ENCODE data around the gene ACTN2.

The ACTN2 gene

DNA sequence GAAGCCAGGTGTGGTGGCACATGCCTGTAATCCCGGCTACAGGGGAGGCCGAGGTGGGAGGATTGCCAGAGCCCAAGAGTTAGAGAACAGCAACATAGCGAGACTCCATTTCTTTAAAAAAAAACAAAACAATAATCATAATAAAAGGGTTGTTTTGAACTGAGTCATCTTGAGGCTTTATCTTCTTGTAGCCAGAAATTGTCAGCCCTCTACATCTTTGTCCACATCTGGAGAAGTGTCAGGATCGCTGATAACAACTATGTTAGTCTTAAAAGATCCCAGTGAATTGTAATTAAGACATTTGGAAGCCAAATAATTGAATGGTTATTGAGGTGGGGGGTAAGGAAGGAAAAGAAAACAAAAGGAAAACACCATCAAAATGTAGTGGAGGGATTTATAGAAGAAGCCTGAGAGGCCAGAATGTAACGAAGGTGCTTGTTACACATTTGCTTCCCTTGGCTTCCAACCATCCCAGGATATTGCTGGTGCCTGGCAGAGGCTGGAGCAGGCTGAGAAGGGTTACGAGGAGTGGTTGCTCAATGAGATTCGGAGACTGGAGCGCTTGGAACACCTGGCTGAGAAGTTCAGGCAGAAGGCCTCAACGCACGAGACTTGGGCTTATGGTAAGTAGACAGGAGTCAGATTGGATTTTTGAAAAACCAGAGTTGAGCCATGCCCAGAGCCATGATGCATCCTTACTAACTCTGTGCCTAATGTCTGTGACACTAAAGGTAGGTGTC is 56.3 kb downstream of the ACTN2 start:
- no peak for DNase-seq (ENCODE audit: low spot score)

DNA sequence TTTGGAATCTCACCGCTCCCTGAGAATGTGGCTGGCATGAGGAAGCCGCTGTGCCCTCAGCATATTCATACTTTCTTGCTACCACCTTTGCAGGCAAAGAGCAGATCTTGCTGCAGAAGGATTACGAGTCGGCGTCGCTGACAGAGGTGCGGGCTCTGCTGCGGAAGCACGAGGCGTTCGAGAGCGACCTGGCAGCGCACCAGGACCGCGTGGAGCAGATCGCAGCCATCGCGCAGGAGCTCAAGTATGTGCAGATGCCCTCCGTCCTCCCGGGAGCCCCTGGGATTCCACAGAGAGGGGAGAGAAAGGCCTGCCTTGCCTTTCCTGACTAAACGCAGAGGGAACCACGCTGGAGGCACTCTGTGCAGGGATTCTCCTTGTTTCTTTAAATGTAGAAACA is 58.2 kb downstream of the ACTN2 start:
- no peak for DNase-seq (ENCODE audit: low spot score)

DNA sequence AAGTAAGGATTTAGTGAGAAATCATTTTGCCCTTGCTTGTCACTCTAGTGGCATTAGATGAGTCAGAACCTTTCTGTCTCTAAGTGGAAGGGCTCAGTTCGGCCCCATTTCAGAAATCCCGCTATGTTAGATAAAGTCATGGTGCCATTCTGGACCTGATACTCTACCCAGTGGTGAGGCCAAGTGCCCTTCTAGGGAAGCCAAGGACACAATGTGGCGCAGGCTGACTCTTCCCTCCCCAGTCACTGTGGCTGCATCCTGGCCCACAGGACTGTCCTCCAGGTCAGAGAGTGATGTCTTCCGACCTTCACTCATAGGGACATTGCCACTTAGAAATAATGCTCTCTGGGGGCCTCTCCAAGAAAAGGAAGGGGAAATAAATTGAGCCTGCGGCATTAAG is 60.5 kb downstream of the ACTN2 start:
- DNase-seq (ENCODE audit: low spot score), result no peak

DNA sequence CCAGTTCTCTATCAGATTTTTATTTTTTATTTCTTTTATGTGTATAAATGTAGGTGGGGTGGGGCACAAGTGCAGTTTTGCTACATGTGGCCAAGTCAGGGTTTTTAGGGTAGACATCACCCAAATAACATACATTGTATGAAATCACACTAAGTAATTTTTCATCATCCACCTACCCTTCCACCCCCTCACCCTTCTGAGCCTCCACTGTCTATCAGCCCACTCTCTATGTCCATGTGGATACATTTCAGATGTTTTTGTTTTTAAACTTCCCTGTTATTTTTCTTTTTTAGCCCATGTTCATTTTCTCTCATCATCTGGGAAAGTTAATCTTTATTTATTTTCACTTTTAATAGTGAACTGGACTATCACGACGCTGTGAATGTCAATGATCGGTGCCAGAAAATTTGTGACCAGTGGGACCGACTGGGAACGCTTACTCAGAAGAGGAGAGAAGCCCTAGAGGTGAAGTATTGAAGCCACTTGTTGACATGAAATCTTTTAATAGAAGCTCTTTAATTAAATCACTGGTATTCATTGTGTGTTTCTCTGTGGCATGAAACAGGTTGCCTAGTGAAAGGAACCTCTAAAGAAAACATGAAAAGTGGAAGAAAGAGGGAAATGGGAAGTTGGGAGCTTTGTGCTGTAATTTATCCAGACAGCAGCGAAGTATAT is 61.1 kb downstream of the ACTN2 start:
- no peak for DNase-seq (ENCODE audit: low spot score)

DNA sequence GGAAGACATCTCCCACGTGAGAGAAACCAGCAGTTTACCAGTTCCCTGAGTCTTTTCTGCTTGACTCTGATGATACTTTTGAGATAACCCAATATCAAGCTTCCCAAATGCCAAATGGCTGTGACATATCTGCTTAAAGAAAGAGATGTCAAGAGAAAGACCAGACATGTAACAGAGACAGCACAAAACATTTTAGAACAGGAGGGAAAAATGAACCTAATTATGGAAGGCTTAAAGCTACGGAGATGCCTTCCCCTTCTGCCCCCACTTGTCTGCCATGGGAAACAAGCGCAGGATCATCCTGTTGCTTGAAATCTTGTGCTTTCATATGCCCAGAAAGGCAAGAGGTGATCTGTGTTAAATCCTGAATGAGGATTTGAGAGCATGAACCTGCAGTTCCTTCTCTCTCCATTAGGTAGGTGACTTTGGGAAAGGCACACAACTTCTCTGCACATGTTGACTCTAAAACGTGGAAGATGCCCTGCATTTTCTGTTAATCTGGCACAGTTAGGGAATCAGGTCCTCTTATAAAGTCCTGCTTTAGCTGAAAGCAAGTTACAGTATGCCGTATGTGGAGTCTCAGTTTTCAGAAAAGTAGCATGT is 62.1 kb downstream of the ACTN2 start:
- no peak for DNase-seq (ENCODE audit: low spot score)

DNA sequence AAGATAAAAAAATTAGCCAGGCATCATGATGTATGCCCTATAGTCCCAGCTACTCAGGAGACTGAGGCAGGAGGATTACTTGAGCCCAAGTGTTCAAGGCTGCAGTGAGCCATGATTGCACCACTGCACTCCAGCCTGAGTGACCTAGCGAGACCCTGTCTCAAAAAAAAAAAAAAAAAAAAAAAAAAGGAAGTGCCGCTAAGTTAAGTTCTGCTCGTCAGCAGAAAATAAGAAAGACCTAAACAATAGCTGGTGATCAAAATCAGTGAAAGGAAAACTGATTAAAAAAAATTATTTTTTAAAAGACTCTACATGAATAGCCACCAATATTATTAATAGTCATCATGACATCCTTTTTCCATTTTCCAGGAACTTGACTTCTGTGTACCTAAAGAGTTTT is 64.6 kb downstream of the ACTN2 start:
- DNase-seq (ENCODE audit: low spot score), result no peak

DNA sequence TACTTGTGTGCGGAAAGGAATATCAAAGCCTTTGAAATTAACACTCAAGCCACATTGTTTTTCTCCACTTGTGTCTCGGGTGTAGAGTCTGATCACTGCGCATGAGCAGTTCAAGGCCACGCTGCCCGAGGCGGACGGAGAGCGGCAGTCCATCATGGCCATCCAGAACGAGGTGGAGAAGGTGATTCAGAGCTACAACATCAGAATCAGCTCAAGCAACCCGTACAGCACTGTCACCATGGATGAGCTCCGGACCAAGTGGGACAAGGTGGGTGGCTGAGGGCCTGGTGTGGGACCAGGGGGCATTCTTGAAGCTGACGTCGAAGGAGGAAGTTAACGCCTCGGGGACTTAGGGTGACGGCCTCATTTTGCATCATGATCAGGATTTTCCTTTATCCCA is 65.1 kb downstream of the ACTN2 start:
- DNase-seq (ENCODE audit: low spot score), result no peak

DNA sequence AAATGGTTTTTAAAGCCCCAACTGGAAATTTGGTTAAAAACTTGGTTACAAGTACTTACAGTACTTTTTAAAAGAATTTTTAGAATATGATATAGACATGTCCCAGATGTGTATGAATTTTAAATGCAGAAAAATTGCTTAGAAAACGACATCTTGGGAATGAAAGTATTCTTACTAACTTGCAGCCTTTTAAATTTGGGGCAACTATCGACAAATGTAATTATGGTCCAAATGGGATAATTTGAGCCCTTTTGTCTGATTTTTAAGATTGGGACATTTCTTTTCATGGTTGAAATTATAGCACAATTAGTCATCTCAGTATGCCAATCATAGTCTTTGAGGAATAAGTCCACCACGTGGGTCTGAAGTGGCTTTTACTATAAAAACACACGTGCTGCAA is 65.6 kb downstream of the ACTN2 start:
- no peak for DNase-seq (ENCODE audit: low spot score)

DNA sequence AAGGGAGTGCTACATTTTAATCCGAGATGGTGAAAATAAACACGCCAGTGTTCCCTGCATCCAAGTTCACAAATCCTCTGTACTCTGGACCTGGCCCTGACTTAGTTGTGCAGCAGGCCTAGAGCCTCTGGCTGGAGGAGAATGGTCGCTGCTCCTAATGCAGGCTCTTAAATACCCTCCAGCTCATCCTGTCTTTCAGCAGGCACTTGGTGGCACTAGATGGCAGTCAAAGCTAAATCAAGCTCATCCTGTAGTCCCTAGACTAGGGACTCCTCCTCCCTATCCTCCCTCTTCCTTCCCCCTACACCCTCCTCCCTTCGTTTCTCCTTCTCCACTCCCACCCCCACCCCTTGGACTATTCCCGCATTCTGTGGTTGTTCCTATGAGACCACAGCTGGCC is 67.2 kb downstream of the ACTN2 start:
- peak; percentile 56 for DNase-seq (ENCODE audit: low spot score)

DNA sequence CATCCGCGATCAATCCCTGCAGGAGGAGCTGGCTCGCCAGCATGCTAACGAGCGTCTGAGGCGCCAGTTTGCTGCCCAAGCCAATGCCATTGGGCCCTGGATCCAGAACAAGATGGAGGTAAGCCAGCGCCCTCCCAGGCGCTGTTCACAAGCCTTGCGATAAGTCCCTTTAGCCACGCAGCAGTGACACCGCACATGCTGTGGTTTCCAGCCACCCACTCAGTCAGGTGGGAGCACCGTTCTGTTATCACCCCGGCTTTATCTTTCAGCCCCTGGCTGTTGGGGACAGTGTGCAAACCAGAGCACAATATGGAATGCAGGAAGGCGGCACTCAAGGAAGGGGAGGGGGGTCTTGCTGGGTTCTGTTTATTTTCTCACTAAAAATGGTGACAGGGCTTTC is 67.7 kb downstream of the ACTN2 start:
- no peak for DNase-seq (ENCODE audit: low spot score)

DNA sequence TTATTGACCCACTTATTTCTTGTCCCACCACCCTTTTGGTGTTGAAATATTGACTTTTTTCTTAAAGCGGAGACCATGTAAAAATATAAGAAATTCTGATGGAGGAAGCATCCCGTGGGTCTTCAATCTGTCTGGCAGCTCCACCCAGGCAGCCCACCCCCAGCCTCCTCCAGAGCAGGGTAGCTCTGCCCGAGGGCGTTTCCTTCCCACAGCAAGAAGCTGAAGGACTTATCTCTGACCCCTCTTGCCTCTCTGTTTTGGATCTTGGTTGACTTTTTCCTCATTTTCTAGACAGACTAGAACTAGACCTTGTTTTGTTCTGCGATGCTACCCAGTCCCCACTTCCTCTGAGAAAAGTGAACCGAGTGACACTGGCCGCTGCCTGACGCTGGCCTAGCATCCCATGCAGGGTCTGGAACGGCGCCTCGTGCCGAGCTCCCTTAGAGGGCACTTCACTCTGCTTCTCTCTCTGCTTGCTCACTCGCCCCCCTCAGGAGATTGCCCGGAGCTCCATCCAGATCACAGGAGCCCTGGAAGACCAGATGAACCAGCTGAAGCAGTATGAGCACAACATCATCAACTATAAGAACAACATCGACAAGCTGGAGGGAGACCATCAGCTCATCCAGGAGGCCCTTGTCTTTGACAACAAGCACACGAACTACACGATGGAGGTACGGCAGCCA is 68.4 kb downstream of the ACTN2 start:
- DNase-seq (ENCODE audit: low spot score), result no peak

DNA sequence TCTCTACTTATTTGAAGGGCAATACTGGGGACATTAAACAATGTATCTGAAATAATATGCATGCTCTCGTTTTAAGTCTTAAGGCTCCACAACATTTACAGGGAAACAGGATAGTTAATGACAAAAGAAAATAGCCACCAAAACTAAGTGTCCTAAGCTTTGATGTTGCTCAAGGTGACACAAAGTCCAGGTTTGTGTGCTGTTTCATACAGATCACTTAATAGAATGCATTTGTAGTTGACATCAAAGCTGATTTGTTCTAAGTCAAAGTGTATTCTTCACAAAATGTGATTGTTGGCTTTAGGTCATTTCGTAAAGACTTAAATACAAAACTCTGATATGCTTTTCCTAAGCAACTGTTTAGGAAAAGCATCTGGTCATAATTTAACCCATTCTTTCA is 71.3 kb downstream of the ACTN2 start:
- DNase-seq (ENCODE audit: low spot score), result no peak

DNA sequence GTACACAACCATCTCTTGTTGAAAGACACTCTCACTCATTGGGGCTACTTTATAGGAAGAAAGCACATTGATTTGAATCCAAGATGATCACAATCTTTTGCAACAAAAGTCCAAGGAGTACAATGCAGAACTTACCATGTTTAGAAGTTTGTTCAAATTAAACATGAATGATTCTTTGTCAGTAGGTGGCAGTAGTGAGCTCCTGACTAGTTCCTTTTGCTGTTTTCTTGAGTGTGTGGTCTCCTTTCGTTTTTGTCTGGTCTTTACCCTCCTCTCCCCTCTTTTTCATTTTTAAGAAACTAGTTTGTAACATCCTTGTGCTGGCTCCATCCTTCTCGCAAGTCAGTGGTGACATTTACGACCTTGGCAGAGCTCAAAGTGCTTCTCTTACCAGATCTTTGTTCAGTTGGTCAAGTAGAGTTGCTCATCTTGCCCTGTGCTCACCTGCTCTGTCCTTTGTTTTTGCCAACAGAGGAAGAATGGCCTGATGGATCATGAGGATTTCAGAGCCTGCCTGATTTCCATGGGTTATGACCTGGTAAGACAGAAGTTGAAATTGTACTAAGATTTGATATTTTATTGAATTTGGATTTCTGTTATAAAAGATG is 73.1 kb downstream of the ACTN2 start:
- peak; percentile 30 for DNase-seq (ENCODE audit: low spot score)

DNA sequence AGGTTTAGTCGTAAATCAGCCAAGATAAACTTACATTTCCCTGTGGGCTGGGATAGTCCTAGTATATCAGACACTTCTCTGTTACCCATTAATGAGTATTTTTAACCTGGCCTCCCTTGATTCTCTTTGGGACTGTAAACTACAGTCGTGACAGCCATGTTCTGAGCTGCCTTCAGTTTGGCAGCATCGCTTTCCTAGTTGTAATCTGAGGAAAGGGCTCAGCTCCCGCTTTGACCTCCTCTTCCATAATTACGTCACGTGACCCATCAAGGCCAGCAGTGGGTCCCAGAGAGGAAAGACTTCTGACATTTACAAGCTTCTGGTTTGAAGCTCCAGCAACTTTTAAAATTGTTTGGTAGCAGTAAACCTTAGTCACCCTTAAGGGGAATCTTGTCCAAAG is 74.2 kb downstream of the ACTN2 start:
- DNase-seq (ENCODE audit: low spot score), result no peak

DNA sequence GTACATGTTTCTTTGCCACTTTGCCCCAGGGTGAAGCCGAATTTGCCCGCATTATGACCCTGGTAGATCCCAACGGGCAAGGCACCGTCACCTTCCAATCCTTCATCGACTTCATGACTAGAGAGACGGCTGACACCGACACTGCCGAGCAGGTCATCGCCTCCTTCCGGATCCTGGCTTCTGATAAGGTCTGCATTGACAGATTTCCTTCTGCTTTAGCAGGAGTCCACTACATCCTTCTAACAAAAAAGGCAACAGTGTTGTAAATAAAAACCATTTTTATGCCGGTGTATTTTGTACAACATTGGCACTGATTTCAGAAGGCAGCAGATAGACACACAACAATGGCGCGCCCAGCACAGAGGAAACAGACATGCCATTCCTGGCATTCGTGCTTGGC is 74.7 kb downstream of the ACTN2 start:
- DNase-seq (ENCODE audit: low spot score), result no peak

DNA sequence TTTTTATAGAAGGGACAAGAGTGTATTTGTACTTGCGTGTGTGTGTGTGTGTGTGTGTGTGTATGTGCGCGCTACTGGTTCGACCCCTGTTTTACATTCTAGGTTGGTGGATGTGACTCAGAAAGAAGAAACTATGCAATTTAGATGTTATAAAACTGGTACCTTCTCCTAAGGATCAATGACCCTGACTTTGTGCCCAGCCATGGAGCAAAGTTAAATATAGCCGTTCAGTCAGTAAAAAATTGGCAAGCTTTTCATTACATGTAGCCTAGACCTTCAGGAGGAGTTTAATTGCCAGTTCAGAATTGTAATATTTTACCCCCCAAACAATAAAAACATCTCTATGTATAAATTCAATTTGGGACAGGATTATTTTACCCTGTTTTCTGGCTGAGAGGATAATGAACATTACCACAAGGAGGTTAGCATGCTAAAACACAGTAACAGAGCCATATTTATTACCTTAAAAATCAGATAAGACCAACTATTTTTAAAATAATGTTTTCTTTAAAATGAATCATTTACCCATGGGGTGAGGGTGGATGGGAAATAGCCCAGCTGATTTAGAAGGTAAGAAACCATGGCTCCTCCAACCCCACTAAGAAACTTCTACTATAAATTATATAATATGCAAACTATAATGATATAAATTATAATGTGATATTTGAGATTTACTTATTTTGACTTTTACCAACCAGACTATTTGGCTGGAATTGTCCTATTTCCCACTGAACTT is 75.3 kb downstream of the ACTN2 start:
- no peak for DNase-seq (ENCODE audit: low spot score)

DNA sequence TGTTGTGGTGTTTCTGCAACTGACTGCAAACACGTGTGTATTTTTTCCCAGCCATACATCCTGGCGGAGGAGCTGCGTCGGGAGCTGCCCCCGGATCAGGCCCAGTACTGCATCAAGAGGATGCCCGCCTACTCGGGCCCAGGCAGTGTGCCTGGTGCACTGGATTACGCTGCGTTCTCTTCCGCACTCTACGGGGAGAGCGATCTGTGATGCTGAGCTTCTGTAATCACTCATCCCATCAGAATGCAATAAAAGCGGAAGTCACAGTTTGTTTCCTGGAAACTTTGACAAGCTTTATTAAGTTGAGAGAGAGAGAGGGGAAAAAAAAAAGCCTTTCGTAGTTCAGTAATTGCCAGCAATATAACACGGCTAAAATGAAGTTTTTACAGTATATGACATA is 76.1 kb downstream of the ACTN2 start:
- DNase-seq (ENCODE audit: low spot score), result peak; percentile 55

DNA sequence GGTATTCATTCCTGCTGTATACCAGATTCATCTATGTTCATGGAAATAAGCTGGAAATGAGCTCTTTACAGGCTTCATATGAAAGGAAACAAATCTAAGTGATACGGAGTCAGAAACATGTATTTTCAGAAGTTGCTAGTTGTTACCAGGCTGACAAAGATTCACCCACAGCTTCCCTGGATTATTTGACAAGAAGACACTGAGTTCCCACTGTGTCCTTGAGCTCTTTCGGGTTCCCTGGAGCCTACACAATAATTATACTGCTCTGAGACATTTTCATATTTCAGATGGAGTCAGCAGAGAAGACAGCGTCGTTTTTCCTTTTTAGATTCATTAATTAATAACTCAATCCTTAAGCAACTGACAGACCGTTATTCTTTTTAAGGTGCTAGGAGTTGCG is 79.5 kb downstream of the ACTN2 start:
- peak; percentile 70 for DNase-seq (ENCODE audit: low spot score)

DNA sequence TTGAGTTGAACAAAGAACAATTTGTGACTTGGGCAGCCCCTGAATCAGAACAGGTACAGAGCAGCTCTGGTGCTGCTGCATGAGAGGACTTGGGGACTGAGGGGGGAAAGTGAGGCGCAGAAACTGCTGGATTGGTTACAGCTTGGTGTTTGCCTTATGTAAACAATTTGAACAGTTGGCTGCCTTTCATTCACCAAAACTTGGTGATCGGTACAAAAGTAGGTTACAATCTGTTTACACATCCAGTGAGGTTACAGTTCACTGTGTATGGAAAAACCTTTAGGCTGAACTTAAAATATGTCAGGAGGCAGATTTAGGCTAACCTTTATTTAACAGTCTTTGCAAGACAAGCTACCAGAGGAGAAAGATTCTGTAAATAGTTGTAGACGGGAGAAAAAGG is 80.2 kb downstream of the ACTN2 start:
- no peak for DNase-seq (ENCODE audit: low spot score)

DNA sequence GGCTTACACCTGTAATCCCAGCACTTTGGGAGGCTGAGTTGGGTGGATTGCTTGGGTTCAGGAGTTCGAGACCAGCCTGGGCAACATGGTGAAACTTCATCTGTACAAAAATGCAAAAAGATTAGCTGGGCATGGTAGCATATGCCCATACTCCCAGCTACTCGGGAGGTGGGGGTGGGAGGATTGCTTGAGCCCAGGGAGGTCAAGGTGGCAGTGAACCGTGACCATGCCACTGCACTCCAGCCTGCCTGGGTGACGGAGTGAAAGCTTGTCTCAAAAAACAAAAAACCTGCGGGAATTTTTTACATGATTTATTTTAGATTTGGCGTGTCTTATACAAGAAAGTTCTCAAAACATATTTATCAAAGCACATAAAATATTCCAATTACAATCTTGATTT is 81.0 kb downstream of the ACTN2 start:
- DNase-seq (ENCODE audit: low spot score), result no peak

DNA sequence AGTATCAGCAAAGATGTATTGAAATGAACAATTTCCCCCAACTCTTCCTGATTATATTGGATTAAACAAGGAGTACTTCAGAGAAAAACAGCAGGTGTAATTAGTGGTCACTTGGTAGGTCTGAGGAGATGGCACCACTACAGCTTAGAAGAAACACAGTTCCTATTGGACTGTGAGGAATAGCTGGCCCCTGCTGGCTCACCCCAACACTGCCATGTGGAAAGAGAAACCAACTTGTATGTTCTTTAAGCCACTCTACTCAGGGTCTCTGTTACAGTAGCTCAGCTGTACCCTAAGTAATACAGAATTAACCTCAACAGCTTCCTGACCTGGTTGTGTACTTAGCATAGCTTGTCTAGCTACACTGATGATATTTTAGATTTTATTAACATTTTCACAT is 82.3 kb downstream of the ACTN2 start:
- no peak for DNase-seq (ENCODE audit: low spot score)

DNA sequence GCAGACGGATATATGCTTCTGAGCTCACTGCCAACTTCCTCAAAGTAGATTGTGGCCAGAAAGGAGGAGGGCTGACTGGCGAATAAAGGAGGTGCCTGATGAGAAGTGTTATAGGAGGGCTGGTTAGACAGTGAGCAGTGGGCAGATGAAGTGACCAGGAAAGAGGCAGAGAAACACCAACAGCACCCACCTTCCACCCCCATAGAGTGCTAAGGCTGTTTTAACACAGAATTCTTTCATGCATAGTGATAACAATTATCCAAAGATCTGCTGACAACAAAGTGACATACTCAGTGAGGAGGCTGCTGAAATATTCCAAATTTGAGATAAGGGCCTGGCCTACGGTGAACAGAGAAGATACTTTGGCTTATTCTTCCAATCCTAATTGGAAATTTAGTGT is 87.6 kb downstream of the ACTN2 start:
- DNase-seq (ENCODE audit: low spot score), result no peak
